ENCODE data around the gene POLR2L.

POLR2L gene

DNA sequence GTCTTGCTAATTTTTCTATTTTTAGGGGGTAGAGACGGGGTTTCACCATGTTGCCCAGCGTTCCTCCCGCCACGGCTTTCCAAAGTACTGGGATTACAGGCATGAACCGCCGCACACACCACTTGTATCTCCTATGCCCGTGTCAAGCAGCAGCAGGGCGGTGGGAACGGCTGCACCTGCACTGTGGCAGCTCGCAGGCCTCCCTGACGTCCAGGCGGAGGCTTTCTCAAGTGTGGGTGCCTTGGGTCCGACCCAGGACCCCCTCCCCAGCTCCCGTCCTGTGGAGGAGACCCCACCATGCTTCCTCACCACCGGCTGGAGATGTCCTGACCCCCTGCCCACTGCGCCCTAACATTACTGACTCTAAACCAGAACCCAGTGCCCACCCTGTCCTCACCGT is 26.1 kb upstream of the POLR2L start:
- no peak for DNase-seq

DNA sequence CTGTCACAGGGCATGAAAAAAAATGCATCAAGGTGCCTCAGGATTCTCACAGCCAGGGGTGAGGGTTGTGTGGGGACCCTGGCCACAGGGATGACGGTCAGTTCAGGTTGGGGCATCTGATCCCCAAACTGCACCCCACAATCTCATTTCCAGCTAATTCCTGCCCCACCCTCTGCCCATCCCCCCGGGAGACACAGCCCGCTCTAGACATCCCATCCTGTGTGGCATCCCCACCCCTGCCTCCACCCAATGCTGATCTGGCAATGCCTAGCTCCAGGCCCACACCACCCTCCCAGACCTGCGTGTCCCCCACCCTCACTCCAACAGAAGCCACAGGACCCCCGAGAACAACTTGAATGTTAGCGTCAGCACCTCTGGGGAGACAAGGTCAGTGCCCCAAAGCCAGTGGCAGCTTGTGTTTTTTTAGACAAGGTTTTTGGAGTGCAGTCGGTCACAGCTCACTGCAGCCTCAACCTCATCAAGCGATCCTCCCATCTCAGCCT is 25.6 kb upstream of the POLR2L start:
- no peak for DNase-seq

GRCh38 chr11:866481-866880 is 24.2 kb upstream of the POLR2L start:
- DNase-seq: no peak

GRCh38 chr11:865462-866430 is 23.4 kb upstream of the POLR2L start:
- no peak for DNase-seq

DNA sequence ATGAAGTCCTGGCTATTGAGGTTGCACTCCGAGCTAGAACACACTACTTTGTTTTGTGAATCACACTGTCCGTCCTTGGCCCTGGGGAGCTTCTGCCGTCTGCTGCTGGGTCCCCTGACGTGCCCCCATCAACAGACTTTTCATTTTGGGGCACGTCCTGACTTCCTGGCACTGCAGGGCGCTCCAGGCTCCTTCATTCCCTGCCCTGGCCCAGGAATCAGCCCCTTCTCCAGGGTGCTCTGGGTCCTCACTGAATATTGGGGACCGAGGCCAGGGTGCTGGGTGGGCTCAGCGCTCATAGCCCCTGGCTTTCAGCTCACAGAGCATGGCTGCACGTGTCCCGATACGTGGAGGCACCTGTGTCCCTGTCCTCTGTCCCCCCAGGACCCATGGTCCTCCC is 22.6 kb upstream of the POLR2L start:
- DNase-seq: no peak

- no peak for DNase-seq
These were observed 21.8 kb upstream of the POLR2L start for GRCh38 chr11:863910-864827.

GRCh38 chr11:863023-863909 is 20.9 kb upstream of the POLR2L start:
- DNase-seq: no peak

- no peak for DNase-seq
These were observed 20.3 kb upstream of the POLR2L start for GRCh38 chr11:862696-863022.

DNA sequence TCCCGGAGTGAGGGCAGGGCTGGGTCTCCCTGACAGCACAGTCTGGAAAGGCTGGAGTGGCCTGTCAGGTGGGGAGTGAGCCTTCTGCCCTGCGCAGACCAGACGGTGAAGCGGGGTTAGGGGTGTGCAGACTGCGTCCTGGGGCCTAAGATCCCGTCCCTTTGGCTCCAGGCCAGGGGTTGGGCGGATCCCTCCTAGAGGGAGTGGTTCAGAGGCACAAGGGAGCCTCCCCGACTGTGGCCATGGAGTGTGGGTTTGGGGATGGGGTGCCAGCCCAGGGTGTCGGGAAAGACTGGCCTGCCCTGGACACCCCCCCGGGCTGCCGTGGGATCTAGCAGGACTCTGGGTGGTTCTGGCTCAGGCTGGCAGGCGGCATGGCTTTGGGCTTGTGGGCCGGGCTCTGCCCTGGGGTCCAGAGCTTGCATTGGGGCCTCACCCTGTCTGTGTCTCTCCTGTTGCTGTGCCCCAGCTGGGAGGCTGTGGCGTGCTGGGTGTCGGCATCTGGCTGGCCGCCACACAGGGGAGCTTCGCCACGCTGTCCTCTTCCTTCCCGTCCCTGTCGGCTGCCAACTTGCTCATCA is 19.8 kb upstream of the POLR2L start:
- DNase-seq: no peak

DNA sequence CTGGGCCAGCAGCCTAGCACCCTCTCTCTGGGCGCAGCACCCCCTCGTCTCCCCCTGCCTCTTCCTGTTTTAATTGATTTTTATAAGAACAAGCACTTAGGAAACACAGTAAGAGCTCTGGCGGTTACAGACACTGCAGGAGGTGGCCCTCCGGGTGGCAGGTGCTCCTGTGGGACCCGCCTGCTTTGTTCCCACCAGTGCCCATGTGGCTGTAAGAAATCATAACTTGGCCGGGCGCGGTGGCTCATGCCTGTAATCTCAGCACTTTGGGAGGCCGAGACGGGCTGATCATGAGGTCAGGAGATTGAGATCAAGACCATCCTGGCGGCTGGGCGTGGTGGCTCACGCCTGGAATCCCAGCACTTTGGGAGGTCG is 18.8 kb upstream of the POLR2L start:
- DNase-seq: no peak

DNA sequence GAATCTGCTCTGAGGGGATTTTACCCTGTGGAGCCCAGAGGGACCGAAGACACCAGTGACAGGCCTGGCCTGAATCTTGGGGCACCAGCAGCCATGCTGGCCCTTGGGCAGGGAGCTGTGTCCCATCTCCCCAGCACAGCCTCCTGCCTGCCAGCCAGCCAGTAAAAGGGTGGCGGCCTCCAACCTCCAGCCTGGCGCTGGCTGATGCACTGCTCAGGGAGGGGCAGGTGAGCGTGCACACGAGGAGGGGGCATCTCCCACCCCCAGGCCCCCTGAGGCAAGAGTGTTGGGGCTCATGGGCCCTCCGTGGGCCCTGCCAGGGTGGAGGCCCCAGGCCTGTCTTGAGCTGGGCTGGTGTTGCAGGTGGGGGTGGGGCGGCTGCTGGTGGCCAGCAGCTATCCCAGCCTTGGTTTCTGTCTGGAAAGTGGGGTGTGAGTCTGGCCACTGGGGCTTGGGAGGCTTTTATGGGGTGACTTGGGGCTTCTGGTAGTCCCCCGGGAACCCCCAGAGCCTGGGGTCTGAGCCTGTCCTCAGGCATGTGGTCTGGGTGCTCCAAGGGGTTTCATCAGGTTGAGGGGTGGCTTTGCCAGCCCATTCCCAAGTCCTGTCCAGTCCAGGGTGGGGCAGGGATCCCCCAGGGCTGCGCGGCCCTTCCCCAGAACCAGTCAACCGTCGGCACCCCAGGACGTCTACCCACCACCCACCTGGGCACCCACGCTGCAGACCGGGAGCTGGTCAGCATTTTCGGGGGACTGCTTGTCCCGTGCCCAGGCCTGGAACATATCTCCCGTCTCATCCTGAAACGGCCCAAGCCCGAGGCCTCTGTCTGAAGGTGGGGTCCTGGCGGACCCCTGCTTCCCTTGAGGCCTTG is 18.1 kb upstream of the POLR2L start:
- DNase-seq: no peak

DNA sequence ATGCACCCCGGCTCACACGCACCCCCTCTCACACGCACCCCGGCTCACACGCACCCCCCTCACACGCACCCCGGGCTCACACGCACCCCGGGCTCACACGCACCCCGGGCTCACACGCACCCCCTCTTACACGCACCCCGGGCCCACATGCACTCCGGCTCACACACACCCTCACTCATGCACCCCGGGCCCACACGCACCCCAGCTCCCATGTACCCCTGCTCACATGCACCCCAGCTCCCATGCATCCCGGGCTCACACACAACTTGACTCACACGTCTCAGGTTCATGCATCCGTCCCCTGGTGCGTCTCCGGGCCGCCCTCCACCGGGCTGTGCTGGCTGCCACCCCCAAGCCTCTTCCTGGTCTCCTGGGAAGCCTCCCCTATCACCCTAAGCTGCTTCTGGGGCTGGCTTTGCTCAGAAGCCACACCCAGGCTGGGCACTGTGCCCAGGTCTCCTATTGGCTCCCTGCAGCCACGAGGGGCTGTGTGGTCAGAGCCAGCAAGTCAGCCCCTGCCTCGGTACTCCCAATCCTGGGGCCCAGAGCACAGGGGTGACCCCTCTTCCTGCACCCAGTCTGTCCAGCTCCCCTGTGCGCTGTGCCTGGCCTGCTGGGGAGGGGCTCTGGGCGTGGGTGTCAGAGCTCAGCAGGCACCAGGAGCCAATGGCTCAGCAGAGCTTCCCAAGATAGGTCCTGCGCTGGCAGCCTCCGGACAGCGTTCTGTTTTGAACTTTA is 17.2 kb upstream of the POLR2L start:
- no peak for DNase-seq

GRCh38 chr11:858762-859339 is 16.5 kb upstream of the POLR2L start:
- DNase-seq: no peak

- no peak for DNase-seq
These were observed 15.9 kb upstream of the POLR2L start for GRCh38 chr11:858053-858761.

DNA sequence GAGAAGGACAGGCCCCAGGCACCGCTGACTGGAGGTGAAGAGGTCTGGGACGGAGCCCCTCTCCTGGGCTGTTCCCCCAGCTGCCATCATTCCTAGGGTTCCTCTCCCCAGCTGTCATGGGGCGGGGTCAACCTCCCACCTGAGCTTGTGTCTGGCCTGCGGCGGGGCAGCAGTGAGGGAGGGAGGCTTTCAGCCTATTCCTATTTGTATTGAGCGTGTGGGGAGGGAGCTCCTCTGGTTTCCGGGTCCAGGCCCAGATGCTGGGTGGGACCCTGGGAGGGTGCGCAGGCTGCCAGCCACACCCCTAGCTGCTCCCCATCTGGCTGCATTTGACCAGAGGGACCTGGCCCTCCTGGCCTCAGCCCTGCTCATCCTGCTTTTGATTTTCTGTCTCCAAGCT is 14.1 kb upstream of the POLR2L start:
- no peak for DNase-seq

DNA sequence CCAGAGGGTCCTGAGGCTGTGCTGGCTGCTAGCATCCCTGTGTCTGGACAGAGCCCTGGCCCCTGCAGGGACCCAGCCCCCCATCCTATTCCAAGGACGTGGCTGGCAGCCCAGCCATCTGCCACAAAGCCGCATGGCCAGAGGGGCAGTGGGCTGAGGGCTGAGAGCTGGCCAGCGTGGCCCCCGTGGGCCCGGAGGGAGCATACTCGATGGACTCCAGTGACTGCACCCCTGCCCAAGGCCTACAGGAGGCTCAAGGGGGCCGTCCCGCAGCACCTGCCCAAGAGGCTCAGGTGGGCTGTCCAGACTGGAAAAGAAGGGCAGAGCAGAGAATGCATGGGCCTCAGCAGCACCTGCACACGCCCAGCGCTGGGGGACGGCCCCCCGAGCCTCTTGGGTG is 13.5 kb upstream of the POLR2L start:
- DNase-seq: no peak

DNA sequence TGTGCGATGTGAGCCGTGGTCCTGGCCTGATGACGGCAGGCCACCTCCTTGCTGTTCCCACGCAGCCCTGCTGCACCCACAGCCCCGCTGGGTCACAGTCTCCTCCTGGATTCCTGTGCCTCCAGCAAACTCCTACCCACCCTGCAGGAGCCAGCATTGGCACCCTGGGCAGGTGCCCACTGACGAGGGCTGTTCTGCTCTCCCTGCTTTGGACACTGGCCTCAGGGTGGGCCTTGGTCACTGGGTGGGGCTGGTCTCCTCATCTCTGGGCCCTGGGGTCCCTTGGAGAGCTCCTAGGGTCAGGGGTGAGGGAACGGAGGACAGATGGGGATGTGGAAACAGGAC is 13.0 kb upstream of the POLR2L start:
- DNase-seq: no peak

DNA sequence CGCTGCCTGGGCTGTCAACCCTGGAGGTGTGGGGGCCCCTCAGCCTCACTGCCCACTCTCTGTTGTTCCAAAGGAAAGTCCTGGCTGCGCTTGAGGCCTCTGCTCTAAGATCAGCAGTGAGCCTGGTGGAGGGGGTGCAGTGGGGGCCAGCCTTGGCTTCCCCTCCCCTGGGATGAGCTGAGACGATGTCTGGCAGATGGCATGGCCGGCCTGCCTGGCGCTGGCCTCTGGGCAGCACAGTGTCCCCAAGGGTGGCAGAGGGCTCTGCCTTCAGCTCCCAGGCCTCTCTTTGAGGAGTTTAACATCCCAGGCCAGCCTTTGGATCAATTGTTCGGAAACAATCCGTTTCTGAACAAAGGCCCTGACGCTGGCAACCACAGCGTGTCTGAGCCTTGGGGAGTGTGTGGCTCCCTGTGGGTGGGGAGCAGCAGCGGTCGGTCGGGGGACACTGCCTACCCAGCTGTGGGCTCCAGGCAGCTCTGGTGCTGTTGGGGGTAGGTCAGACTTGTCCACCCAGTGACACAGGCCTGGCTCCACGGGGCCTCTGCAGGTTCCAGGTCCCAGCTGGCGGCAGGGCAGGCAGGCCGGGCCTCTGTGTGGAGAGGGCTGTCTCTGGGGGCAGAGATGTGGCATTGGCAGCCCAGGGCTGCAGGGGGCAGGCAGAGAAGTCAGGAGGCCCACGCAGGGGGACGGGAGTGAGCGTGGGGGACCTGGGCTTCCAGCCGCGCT is 12.4 kb upstream of the POLR2L start:
- no peak for DNase-seq
